Activated CD8-positive, alpha-beta memory T cell treated with anti-CD3 and anti-CD28 coated beads, Interleukin-2, amount 50 U/mL, for 24 hours (primary cell): ENCODE results near the gene TMEM163.
"Not testable (repeated sequence)": the region's sequence is repeated elsewhere in the genome, so short reads cannot be mapped to it uniquely, and the experiment has no call there.

Source experiments
- DNase-seq: peaks from one replicate; pipeline ENCODE4 v3.0.0-alpha.2; 2020; ENCODE audit errors: extremely low read depth

Gene TMEM163

GRCh38 chr2:134491022-134491421 lies 227.8 kb downstream of the TMEM163 start:
- no peak for DNase-seq

- DNase-seq = no peak
Measured at GRCh38 chr2:134490559-134490958, 228.2 kb downstream of the TMEM163 start.

GRCh38 chr2:134489732-134490384 lies 228.9 kb downstream of the TMEM163 start:
- DNase-seq = no peak

- DNase-seq = no peak
Measured at GRCh38 chr2:134482766-134483340, 235.9 kb downstream of the TMEM163 start.

- no peak for DNase-seq
Measured at GRCh38 chr2:134482131-134482723, 236.6 kb downstream of the TMEM163 start.

- DNase-seq = no peak
Measured at GRCh38 chr2:134479696-134480330, 239.0 kb downstream of the TMEM163 start.

DNA sequence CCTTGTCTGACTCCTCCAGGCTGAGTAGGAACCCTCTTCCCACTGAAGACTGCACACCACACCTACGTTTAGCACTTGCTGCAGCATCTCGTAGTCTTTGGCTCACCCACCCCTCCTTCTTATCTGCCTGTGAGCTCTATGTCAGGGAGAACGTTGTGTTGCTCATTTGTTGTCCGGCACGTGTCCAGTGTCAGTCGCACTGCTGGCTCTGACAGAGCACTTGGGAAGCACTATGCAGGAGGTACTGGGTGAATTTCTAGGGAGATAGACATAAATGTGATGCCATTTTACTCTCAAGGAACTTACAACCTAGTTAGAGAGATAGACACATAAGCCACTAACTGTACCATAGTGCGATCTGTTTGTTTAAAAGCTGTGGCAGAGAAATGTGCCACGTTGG lies 241.8 kb downstream of the TMEM163 start:
- DNase-seq = not testable (repeated sequence)

- no peak for DNase-seq
Measured at GRCh38 chr2:134470561-134471168, 248.1 kb downstream of the TMEM163 start.

- no peak for DNase-seq
Measured at GRCh38 chr2:134469516-134470115, 249.2 kb downstream of the TMEM163 start.

- no peak for DNase-seq
Measured at GRCh38 chr2:134468776-134469175, 250.0 kb downstream of the TMEM163 start.

DNA sequence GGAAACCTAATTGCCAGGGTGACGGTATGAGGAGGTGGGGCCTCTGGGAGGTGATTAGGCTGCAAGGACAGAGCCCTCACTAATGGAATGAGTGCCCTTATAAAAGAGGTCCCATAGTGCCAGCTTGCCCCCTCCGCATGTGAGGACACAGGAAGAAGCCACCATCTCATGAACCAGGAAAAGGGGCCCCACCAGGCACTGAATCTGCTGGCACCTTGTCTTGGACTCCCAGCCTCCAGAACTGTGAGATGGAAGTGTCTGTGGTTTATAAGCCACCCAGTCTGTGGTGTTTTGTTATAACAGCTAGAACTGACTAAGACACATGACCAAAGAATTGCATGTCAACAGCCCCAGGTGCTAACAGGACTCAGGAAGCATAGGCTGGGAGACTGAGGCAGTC lies 250.6 kb downstream of the TMEM163 start:
- no peak for DNase-seq

- no peak for DNase-seq
Measured at GRCh38 chr2:134466141-134466540, 252.7 kb downstream of the TMEM163 start.

GRCh38 chr2:134465228-134466105 lies 253.3 kb downstream of the TMEM163 start:
- no peak for DNase-seq

DNA sequence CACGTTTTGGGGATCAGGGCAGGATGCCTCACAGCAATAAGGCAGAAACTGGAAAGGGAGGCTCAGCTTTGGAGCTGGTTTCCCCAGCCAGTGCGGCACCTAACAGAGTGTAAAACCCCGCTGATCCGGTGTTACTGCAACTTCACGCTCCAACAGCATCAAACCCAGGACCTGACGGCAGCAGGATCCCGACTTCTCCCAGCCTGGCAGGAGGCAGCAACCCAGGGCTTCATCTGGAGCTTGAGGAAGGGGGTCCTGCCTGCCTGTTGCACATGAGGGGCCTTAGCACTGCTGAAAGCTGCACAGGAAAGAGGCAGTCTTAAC lies 255.1 kb downstream of the TMEM163 start:
- DNase-seq = no peak

- DNase-seq = no peak
Measured at GRCh38 chr2:134462791-134463698, 255.8 kb downstream of the TMEM163 start.

GRCh38 chr2:134462275-134462674 lies 256.5 kb downstream of the TMEM163 start:
- no peak for DNase-seq

DNA sequence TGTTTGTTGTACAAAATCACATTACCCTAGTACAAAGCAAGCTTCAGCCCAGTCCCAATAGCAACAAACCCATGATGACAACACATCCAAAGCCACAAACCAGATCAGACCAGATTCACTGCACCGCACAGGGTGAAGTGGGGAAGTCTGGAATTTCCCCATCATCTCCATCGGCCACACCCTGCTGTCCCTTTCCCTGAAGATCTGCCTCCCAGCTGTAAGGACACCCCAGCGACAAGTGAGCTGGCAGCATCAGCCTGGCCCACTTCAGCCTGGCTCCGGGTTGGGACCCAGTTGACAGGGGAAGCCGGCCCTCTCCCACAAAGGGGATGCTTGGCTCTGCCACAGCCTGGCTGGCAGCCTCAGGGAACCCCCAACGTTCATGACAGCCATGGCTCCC lies 257.3 kb downstream of the TMEM163 start:
- DNase-seq = no peak

GRCh38 chr2:134460583-134460998 lies 258.2 kb downstream of the TMEM163 start:
- no peak for DNase-seq

GRCh38 chr2:134459706-134460406 lies 258.9 kb downstream of the TMEM163 start:
- no peak for DNase-seq

DNA sequence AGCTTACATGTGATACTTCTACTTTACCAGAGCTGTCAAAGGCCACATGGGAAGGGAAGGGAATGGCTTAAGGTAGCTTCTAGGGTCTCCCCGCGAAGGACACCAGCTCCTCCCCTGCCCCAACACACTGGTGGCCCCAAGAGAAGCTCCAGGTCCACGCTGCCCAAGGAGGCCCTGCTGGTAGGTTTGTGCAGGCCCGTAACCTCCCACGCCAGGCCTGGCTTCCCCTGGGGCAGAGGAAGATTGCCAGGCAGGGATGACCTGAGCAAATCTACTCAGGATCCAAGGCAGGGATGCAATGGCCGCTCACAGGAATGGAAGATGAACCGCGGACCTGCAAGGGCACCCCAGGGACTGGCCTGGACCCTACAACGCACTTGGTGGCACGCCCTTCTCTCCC lies 259.9 kb downstream of the TMEM163 start:
- DNase-seq = no peak
